Right atrium auricular region (tissue), 2 donors: ENCODE data around the gene GRM7. TPM values are rescaled to one million over a fixed set of nuclear protein-coding genes. Genes with fewer than 3 reads are reported as not detected.

ENCODE experiments used
- DNase-seq: peaks from one replicate; pipeline ENCODE4 v3.0.0-alpha.2; 2019; ENCODE audit warnings: low spot score
- H3K27ac ChIP-seq, 2 donors: fragments of 200-600 bp; sonication (generic); 1 replicate in 1 of 2; 2 replicates in 1 of 2; pipeline ENCODE4 v1.5.1; 2016 to 2019
- H3K27me3 ChIP-seq, 2 donors: fragments of 200-600 bp; sonication (generic); one replicate each; pipeline versions ENCODE4 v1.5.1 to v1.6.0; 2017 to 2019
- H3K36me3 ChIP-seq: fragments of 200-600 bp; sonication (generic); one replicate; pipeline ENCODE4 v1.5.1; 2016
- H3K4me1 ChIP-seq, 2 donors: fragments of 200-600 bp; sonication (generic); one replicate each; pipeline versions ENCODE4 v1.5.1 to v1.6.0; 2017 to 2019
- H3K4me3 ChIP-seq, 2 donors: fragments of 200-600 bp; sonication (generic); 1 replicate in 1 of 2; 2 replicates in 1 of 2; pipeline ENCODE4 v1.5.1; 2017 to 2019; ENCODE audit warnings: mild to moderate bottlenecking in 1 of 2, moderate library complexity in 1 of 2
- H3K9me3 ChIP-seq, 2 donors: fragments of 200-600 bp; sonication (generic); one replicate each; pipeline ENCODE4 v1.5.1; 2019
- CTCF ChIP-seq, 2 donors: fragments of 200-600 bp; sonication (generic); IDR thresholded peaks; one replicate each; pipeline ENCODE4 v1.5.1; 2019; ENCODE audit warnings: antibody characterized with exemption in 2 of 2
- total RNA-seq, 2 donors: library from RNA; depleted of rRNA; stranded (reverse); fragments of >200 nt; gene quantifications; one replicate each; pipeline ENCODE4 v1.1.0, GENCODE V29; 2016

GRM7 gene
- total RNA-seq, 2 donors from 2014 or later: not detected

DNA sequence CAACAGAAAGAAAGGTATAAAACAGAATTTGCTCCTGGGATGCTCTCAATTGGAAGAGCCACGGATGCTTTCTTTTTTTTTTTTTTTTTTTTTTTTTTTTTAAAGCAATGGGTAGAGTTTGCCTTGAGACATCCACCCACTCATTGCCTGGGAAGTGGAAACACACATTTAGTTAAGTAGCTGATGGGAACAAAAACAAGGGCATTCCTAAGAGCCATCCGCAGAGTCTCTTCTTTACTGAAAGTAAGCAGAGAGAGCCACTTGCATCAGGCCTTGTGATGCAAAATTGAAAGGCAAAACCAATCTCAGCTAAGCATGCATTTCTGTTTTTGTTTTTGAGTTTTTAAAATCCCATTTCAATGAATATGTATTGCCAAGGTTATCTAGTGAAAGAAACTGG lies 852.8 kb downstream of the GRM7 start:
- no peak for DNase-seq
- Histone ChIP-seq H3K4me1 (no peaks in the 10 kb centered on the region), H3K36me3 (no peaks in the 10 kb centered on the region), H3K4me3 (no peak overlapping the region), H3K9me3 (no peaks in the 10 kb centered on the region), H3K27me3 (no peaks in the 10 kb centered on the region), H3K27ac (no peak overlapping the region)
- TF ChIP-seq CTCF (IDR thresholded peaks at IDR 0.05): no peak

DNA sequence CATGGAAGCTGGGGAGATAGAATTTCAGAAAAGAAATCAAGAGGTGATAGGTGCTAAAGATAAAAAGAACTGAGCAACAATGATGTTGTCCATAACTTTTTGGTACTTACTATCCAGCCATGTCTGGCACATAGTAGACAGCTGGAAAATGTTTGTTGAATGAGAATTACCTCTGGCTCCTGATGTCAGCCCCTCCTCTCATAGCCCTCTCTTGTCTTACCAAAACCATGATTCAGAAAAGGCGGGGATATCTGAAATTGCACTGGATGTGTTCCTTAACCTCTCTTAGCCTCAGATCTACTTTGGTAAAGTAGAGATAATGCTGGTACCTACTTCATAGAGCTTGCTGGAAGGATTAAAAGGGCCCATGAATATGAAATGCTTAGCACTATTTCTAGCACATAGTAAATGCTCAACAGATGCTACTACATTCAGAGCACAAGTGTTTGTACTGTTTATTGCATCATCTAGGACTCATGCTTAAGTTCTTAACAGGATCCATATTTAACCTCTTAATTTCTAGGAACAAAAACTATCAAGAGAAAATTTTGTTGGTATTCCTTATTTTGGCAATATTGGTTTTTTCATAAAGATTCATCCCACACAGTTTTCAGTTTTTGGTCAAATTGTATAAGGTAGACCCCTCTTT lies 859.9 kb downstream of the GRM7 start:
- H3K27me3 ChIP-seq: no peaks in the 10 kb centered on the region
- H3K4me3 ChIP-seq: no peak overlapping the region
- H3K9me3 ChIP-seq: no peaks in the 10 kb centered on the region
- no peaks in the 10 kb centered on the region for H3K4me1 ChIP-seq
- no peak for DNase-seq
- no peaks in the 10 kb centered on the region for H3K36me3 ChIP-seq
- no peak for TF ChIP-seq CTCF (IDR thresholded peaks at IDR 0.05)
- H3K27ac ChIP-seq: no peak overlapping the region

DNA sequence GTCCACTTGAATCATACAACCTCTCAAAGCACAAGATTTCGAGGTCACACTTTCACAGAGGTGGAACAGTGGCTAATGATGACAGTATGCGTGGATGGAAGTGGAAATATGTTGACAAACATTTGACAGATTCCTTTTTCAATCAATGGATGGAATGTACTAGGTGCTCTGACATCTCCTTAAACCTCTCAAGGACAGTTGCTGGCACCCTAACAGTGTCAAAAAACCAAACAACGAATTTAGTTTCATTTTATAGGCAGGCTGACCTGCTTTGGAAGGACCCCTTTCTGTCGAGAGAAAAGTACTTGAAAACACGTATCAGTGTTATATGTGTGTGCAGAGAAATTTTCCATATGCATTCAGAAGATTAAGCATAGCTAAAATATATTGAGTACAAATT lies 861.0 kb downstream of the GRM7 start:
- TF ChIP-seq CTCF (IDR thresholded peaks at IDR 0.05): no peak

GRCh38 chr3:7728566-7729519 lies 867.9 kb downstream of the GRM7 start:
- H3K4me1 ChIP-seq: no peaks in the 10 kb centered on the region
- H3K9me3 ChIP-seq: no peaks in the 10 kb centered on the region
- no peak for DNase-seq
- no peak for TF ChIP-seq CTCF (IDR thresholded peaks at IDR 0.05)
- H3K27me3 ChIP-seq: no peaks in the 10 kb centered on the region
- H3K4me3 ChIP-seq: no peak overlapping the region
- H3K27ac ChIP-seq: no peak overlapping the region
- no peaks in the 10 kb centered on the region for H3K36me3 ChIP-seq

More for the DNA sequence above, 861.0 kb downstream of the GRM7 start:
- Histone ChIP-seq H3K36me3 (no peaks in the 10 kb centered on the region), H3K9me3 (no peaks in the 10 kb centered on the region), H3K4me3 (no peak overlapping the region), H3K27me3 (no peaks in the 10 kb centered on the region), H3K27ac (no peak overlapping the region), H3K4me1 (no peaks in the 10 kb centered on the region)
- no peak for DNase-seq

GRCh38 chr3:7733933-7734332 lies 873.0 kb downstream of the GRM7 start:
- no peak overlapping the region for H3K4me3 ChIP-seq
- H3K27me3 ChIP-seq: no peaks in the 10 kb centered on the region
- no peaks in the 10 kb centered on the region for H3K4me1 ChIP-seq
- no peaks in the 10 kb centered on the region for H3K9me3 ChIP-seq
- no peak for DNase-seq
- H3K36me3 ChIP-seq: no peaks in the 10 kb centered on the region
- no peak overlapping the region for H3K27ac ChIP-seq
- TF ChIP-seq CTCF (IDR thresholded peaks at IDR 0.05): no peak
